GM23338 (cell line): ENCODE measurements around the gene SLC8A1. TPM values are rescaled to one million over a fixed set of nuclear protein-coding genes. Genes with fewer than 3 reads are reported as not detected.

ENCODE experiments used
- ATAC-seq: fragments of 200-7000 bp; cut with Tn5 transposase; 3 replicates; pipeline ENCODE4 v1.9.1; 2020
- DNase-seq: peaks from one replicate; pipeline ENCODE4 v3.0.0-alpha.2; 2015; ENCODE audit warnings: low spot score
- H2AFZ ChIP-seq: fragments of 200-600 bp; sonication (generic); 2 replicates; pipeline ENCODE4 v1.8.0; 2016; ENCODE audit warnings: antibody characterized with exemption, mild to moderate bottlenecking, moderate library complexity
- H3F3A ChIP-seq: fragments of 200-600 bp; sonication (generic); replicated peaks from 2 replicates; pipeline ENCODE4 v1.8.0; 2017; ENCODE audit warnings: antibody characterized with exemption, mixed run types, low read depth
- H3K27ac ChIP-seq: fragments of 200-600 bp; sonication (generic); 2 replicates; pipeline ENCODE4 v1.6.1; 2016; ENCODE audit warnings: low read depth
- H3K27me3 ChIP-seq: fragments of 200-600 bp; sonication (generic); 2 replicates; pipeline ENCODE4 v1.8.0; 2016; ENCODE audit warnings: mild to moderate bottlenecking, mixed run types, moderate library complexity; ENCODE audit not compliant: insufficient read depth
- H3K36me3 ChIP-seq: fragments of 200-600 bp; sonication (generic); 2 replicates; pipeline ENCODE4 v1.8.0; 2016; ENCODE audit warnings: mild to moderate bottlenecking; ENCODE audit not compliant: insufficient read depth
- H3K4me1 ChIP-seq: fragments of 200-600 bp; sonication (generic); 2 replicates; pipeline ENCODE4 v1.8.0; 2016; ENCODE audit warnings: mild to moderate bottlenecking, moderate library complexity; ENCODE audit not compliant: insufficient read depth
- H3K4me2 ChIP-seq: fragments of 200-600 bp; sonication (generic); 2 replicates; pipeline ENCODE4 v1.7.1; 2017; ENCODE audit warnings: mixed run types
- H3K4me3 ChIP-seq: fragments of 200-600 bp; sonication (generic); 2 replicates; pipeline ENCODE4 v1.6.1; 2016; ENCODE audit warnings: mixed run types
- H3K79me2 ChIP-seq: fragments of 200-600 bp; sonication (generic); replicated peaks from 2 replicates; pipeline ENCODE4 v1.8.0; 2017; ENCODE audit warnings: mild to moderate bottlenecking; ENCODE audit not compliant: insufficient read depth
- H3K9me2 ChIP-seq: fragments of 200-600 bp; sonication (generic); 2 replicates; pipeline ENCODE4 v1.8.0; 2017; ENCODE audit not compliant: insufficient read depth
- H4K20me1 ChIP-seq: fragments of 200-600 bp; sonication (generic); replicated peaks from 2 replicates; pipeline ENCODE4 v1.8.0; 2017; ENCODE audit warnings: mild to moderate bottlenecking; ENCODE audit not compliant: insufficient read depth
- H3K27ac Mint-ChIP-seq: 2 replicates; pipeline ENCODE4 v1.8.0; 2020; ENCODE audit warnings: inconsistent platforms, mild to moderate bottlenecking, moderate library complexity, mixed read lengths
- H3K27me3 Mint-ChIP-seq: 3 replicates; pipeline ENCODE4 v1.8.0; 2022; ENCODE audit warnings: low read depth, mild to moderate bottlenecking, moderate library complexity, mixed read lengths, inconsistent platforms; ENCODE audit not compliant: insufficient read depth, poor library complexity
- H3K36me3 Mint-ChIP-seq: 3 replicates; pipeline ENCODE4 v1.8.0; 2021; ENCODE audit warnings: low read depth, mild to moderate bottlenecking, inconsistent platforms, moderate library complexity, mixed read lengths
- H3K4me1 Mint-ChIP-seq: 3 replicates; pipeline ENCODE4 v1.8.0; 2020; ENCODE audit warnings: mild to moderate bottlenecking, inconsistent platforms, mixed read lengths
- H3K4me3 Mint-ChIP-seq: 3 replicates; pipeline ENCODE4 v1.8.0; 2021; ENCODE audit warnings: moderate library complexity, mild to moderate bottlenecking, inconsistent platforms, mixed read lengths
- H3K9me3 Mint-ChIP-seq: 3 replicates; pipeline ENCODE4 v1.8.0; 2020; ENCODE audit warnings: moderate library complexity, mild to moderate bottlenecking, inconsistent platforms, mixed read lengths
- CREB1 ChIP-seq: fragments of 250-450 bp; sonication (Bioruptor Pico); IDR thresholded peaks from 2 replicates; pipeline ENCODE4 v1.5.0; 2020; ENCODE audit warnings: low read depth, mild to moderate bottlenecking, moderate library complexity
- CTCF ChIP-seq, 2 experiments: fragments of 200-600 bp in 1 of 2; sonication (generic) in 1 of 2; conservative IDR thresholded peaks; 2 replicates each; pipeline versions ENCODE4 v1.5.1 to v1.6.1; 2016 to 2017; ENCODE audit warnings: antibody characterized with exemption in 2 of 2, low read depth in 2 of 2, mild to moderate bottlenecking in 2 of 2, moderate library complexity in 1 of 2
- ETS1 ChIP-seq: IDR thresholded peaks from 2 replicates; pipeline ENCODE4 v1.6.1; 2016; ENCODE audit warnings: antibody characterized with exemption
- EZH2 ChIP-seq: fragments of 200-600 bp; sonication (generic); IDR thresholded peaks from one replicate; pipeline ENCODE4 v1.8.0; 2017; ENCODE audit warnings: antibody characterized with exemption, mild to moderate bottlenecking, low read depth; ENCODE audit not compliant: unreplicated experiment
- EZH2phosphoT487 ChIP-seq: fragments of 200-600 bp; sonication (generic); IDR thresholded peaks from one replicate; pipeline ENCODE4 v1.8.1; 2018; ENCODE audit warnings: antibody characterized with exemption; ENCODE audit not compliant: unreplicated experiment
- NANOG ChIP-seq: IDR thresholded peaks from 2 replicates; pipeline ENCODE4 v1.6.1; 2016; ENCODE audit warnings: antibody characterized with exemption, borderline replicate concordance
- STAT1 ChIP-seq: IDR thresholded peaks from one replicate; pipeline ENCODE4 v1.6.1; 2016; ENCODE audit warnings: antibody characterized with exemption; ENCODE audit not compliant: unreplicated experiment
- ZNF114 ChIP-seq: fragments of 250-450 bp; sonication (Bioruptor Pico); IDR thresholded peaks from 2 replicates; pipeline ENCODE4 v1.5.0; 2020; ENCODE audit warnings: mild to moderate bottlenecking, moderate library complexity
- ZNF331 ChIP-seq: fragments of 250-450 bp; sonication (Bioruptor Pico); IDR thresholded peaks from 2 replicates; pipeline ENCODE4 v1.5.0; 2020; ENCODE audit warnings: low read depth, mild to moderate bottlenecking, moderate library complexity
- polyA plus RNA-seq: library from polyadenylated mRNA; unstranded; fragments of >200 nt; fragmentation: Nextera tagmentation; extraction: Ambion mirVana; gene quantifications from 2 replicates; pipeline ENCODE4 v1.2.1, GENCODE V29; 2016
- total RNA-seq: library from RNA; depleted of rRNA; stranded (reverse); fragments of >200 nt; shearing (Covaris generic); gene quantifications from 2 replicates; pipeline ENCODE4 v1.2.3, GENCODE V29; 2014
- TF ChIP-seq, protein P1 (sequence below): fragments of 250-450 bp; sonication (Bioruptor Pico); IDR thresholded peaks from 2 replicates; pipeline ENCODE4 v1.5.0; 2020; ENCODE audit warnings: mild to moderate bottlenecking, moderate library complexity

The SLC8A1 gene
- total and polyA plus RNA-seq, 2 experiments from 2014 or later, result 2.5 to 3.3 TPM

DNA sequence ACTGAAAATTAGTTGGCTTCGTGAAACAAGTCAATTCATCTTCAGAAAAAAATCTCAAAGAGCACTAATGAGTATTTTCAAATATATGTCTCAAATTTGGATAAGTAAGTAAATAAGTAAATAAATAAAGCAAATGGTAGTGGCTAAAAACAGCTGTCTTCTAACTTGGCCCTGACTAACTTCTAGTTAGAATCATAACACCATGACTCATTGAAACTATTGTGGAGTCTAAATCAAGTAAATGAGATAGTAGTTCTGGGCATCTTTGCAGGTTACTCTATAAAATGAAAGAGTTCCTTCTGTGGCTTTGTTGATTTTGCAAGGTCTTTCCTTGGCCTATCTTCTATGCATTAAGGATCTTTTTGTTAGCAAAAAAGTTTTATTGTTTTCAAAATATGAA, 110.7 kb downstream of the SLC8A1 start:
- Histone ChIP-seq H3K36me3 (no peaks in the 10 kb centered on the region), H4K20me1 (no peaks in the 10 kb centered on the region), H3K9me2 (no peaks in the 10 kb centered on the region), H3F3A (no peaks in the 10 kb centered on the region), H3K4me2 (no peak overlapping the region), H3K4me1 (no peaks in the 10 kb centered on the region), H3K27ac (no peak overlapping the region), H3K79me2 (no peaks in the 10 kb centered on the region), H2AFZ (no peak overlapping the region), H3K27me3 (no peaks in the 10 kb centered on the region), H3K4me3 (no peak overlapping the region)
- no peaks in the 10 kb centered on the region for H3K27me3 Mint-ChIP-seq
- no peaks in the 10 kb centered on the region for H3K36me3 Mint-ChIP-seq
- H3K9me3 Mint-ChIP-seq, result no peaks in the 10 kb centered on the region
- no peak overlapping the region for H3K4me3 Mint-ChIP-seq
- DNase-seq, result no peak
- TF ChIP-seq CREB1 (CRISPR knock-in tag) (no peak), ZNF114 (CRISPR knock-in tag) (no peak), ETS1 (no peak), ZNF331 (CRISPR knock-in tag) (no peak), CTCF (conservative IDR thresholded peaks at IDR 0.05; ENCODE audit: low read depth in 2 of 2) (no peak), STAT1 (no peak), EZH2 (no peak), NANOG (no peak), EZH2phosphoT487 (no peak)
- TF ChIP-seq, protein P1, sequence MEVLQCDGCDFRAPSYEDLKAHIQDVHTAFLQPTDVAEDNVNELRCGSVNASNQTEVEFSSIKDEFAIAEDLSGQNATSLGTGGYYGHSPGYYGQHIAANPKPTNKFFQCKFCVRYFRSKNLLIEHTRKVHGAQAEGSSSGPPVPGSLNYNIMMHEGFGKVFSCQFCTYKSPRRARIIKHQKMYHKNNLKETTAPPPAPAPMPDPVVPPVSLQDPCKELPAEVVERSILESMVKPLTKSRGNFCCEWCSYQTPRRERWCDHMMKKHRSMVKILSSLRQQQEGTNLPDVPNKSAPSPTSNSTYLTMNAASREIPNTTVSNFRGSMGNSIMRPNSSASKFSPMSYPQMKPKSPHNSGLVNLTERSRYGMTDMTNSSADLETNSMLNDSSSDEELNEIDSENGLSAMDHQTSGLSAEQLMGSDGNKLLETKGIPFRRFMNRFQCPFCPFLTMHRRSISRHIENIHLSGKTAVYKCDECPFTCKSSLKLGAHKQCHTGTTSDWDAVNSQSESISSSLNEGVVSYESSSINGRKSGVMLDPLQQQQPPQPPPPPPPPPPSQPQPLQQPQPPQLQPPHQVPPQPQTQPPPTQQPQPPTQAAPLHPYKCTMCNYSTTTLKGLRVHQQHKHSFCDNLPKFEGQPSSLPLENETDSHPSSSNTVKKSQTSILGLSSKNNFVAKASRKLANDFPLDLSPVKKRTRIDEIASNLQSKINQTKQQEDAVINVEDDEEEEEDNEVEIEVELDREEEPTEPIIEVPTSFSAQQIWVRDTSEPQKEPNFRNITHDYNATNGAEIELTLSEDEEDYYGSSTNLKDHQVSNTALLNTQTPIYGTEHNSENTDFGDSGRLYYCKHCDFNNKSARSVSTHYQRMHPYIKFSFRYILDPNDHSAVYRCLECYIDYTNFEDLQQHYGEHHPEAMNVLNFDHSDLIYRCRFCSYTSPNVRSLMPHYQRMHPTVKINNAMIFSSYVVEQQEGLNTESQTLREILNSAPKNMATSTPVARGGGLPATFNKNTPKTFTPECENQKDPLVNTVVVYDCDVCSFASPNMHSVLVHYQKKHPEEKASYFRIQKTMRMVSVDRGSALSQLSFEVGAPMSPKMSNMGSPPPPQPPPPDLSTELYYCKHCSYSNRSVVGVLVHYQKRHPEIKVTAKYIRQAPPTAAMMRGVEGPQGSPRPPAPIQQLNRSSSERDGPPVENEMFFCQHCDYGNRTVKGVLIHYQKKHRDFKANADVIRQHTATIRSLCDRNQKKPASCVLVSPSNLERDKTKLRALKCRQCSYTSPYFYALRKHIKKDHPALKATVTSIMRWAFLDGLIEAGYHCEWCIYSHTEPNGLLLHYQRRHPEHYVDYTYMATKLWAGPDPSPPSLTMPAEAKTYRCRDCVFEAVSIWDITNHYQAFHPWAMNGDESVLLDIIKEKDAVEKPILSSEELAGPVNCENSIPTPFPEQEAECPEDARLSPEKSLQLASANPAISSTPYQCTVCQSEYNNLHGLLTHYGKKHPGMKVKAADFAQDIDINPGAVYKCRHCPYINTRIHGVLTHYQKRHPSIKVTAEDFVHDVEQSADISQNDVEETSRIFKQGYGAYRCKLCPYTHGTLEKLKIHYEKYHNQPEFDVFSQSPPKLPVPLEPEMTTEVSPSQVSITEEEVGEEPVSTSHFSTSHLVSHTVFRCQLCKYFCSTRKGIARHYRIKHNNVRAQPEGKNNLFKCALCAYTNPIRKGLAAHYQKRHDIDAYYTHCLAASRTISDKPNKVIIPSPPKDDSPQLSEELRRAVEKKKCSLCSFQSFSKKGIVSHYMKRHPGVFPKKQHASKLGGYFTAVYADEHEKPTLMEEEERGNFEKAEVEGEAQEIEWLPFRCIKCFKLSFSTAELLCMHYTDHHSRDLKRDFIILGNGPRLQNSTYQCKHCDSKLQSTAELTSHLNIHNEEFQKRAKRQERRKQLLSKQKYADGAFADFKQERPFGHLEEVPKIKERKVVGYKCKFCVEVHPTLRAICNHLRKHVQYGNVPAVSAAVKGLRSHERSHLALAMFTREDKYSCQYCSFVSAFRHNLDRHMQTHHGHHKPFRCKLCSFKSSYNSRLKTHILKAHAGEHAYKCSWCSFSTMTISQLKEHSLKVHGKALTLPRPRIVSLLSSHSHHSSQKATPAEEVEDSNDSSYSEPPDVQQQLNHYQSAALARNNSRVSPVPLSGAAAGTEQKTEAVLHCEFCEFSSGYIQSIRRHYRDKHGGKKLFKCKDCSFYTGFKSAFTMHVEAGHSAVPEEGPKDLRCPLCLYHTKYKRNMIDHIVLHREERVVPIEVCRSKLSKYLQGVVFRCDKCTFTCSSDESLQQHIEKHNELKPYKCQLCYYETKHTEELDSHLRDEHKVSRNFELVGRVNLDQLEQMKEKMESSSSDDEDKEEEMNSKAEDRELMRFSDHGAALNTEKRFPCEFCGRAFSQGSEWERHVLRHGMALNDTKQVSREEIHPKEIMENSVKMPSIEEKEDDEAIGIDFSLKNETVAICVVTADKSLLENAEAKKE (CRISPR knock-in tag), result no peak
- H3K4me1 Mint-ChIP-seq, result no peaks in the 10 kb centered on the region
- H3K27ac Mint-ChIP-seq, result no peak overlapping the region; the same call in 1 of the 2 replicates
- ATAC-seq, result no peak
